ENCODE results near the gene SEMA5A. TPM values are rescaled to one million over a fixed set of nuclear protein-coding genes. Genes with fewer than 3 reads are reported as not detected.
A peak's percentile ranks its signal among the peaks of the same experiment; 100 is the strongest.
"Not testable (repeated sequence)": the region's sequence is repeated elsewhere in the genome, so short reads cannot be mapped to it uniquely, and the experiment has no call there.

The SEMA5A gene
- total and polyA plus RNA-seq, 7 donors = 0.60 to 4.7 (median 2.8) TPM

GRCh38 chr5:9358961-9359685 lies 186.8 kb downstream of the SEMA5A start:
- no peaks in the 10 kb centered on the region for H3K36me3 ChIP-seq
- 86 to 90% methylated on average over 2 of the region's 2 CpGs for WGBS, 2 donors
- H3K27me3 ChIP-seq = no peaks in the 10 kb centered on the region
- H3K27ac ChIP-seq = peak overlapping the region in 1 of 4 donors; percentile 10
- TF ChIP-seq EP300 (IDR thresholded peaks at IDR 0.05) (no peak), POLR2AphosphoS5 (IDR thresholded peaks at IDR 0.05) (no peak), CTCF (IDR thresholded peaks at IDR 0.05) (no peak), POLR2A (IDR thresholded peaks at IDR 0.05) (no peak)
- intact Hi-C loops (cut with DNase I) = no loop called here
- H3K4me3 ChIP-seq = no peak overlapping the region
- H3K9me3 ChIP-seq = no peaks in the 10 kb centered on the region
- DNase-seq = no peak
- H3K4me1 ChIP-seq = peaks cover 0 to 19% (median 0%) of the 10 kb centered on the region in 4 donors

- no peak overlapping the region for H3K27ac ChIP-seq
- no peak overlapping the region for H3K4me3 ChIP-seq
- DNase-seq = no peak
- no peak for TF ChIP-seq POLR2A (IDR thresholded peaks at IDR 0.05)
- no peak for TF ChIP-seq EP300 (IDR thresholded peaks at IDR 0.05)
- TF ChIP-seq CTCF (IDR thresholded peaks at IDR 0.05) = no peak
- TF ChIP-seq POLR2AphosphoS5 (IDR thresholded peaks at IDR 0.05) = no peak
- H3K36me3 ChIP-seq = no peaks in the 10 kb centered on the region
- intact Hi-C loops (cut with DNase I) = no loop called here
- H3K27me3 ChIP-seq = no peaks in the 10 kb centered on the region
- H3K9me3 ChIP-seq = no peaks in the 10 kb centered on the region
- peaks cover 0 to 19% (median 0%) of the 10 kb centered on the region in 4 donors for H3K4me1 ChIP-seq
- WGBS, 2 donors = 43 to 69% methylated on average over 5 of the region's 5 CpGs
Measured at GRCh38 chr5:9356351-9356825, 189.5 kb downstream of the SEMA5A start.

GRCh38 chr5:9354336-9355081 lies 191.4 kb downstream of the SEMA5A start:
- WGBS, 2 donors = 83 to 88% methylated on average over 7 of the region's 7 CpGs
- no peak for TF ChIP-seq EP300 (IDR thresholded peaks at IDR 0.05)
- TF ChIP-seq CTCF (IDR thresholded peaks at IDR 0.05) = no peak
- TF ChIP-seq POLR2A (IDR thresholded peaks at IDR 0.05) = no peak
- TF ChIP-seq POLR2AphosphoS5 (IDR thresholded peaks at IDR 0.05) = no peak
- no peaks in the 10 kb centered on the region for H3K36me3 ChIP-seq
- no peak overlapping the region for H3K4me3 ChIP-seq
- intact Hi-C loops (cut with DNase I) = no loop called here
- H3K4me1 ChIP-seq = peaks cover 0 to 26% (median 2%) of the 10 kb centered on the region in 4 donors
- DNase-seq = no peak
- H3K27ac ChIP-seq = no peak overlapping the region
- no peaks in the 10 kb centered on the region for H3K27me3 ChIP-seq
- H3K9me3 ChIP-seq = no peaks in the 10 kb centered on the region

GRCh38 chr5:9353048-9353447 lies 192.8 kb downstream of the SEMA5A start:
- DNase-seq; H3K4me3 ChIP-seq; intact Hi-C loops (cut with DNase I); H3K36me3 ChIP-seq; H3K27me3 ChIP-seq; H3K9me3 ChIP-seq; H3K27ac ChIP-seq: not testable (repeated sequence)
- peaks cover 0 to 24% (median 6%) of the 10 kb centered on the region in 4 donors for H3K4me1 ChIP-seq

GRCh38 chr5:9351546-9351945 lies 194.3 kb downstream of the SEMA5A start:
- Histone ChIP-seq H3K4me3 (no peak overlapping the region), H3K36me3 (no peaks in the 10 kb centered on the region), H3K4me1 (peaks cover 0 to 13% (median 6%) of the 10 kb centered on the region in 4 donors), H3K27ac (no peak overlapping the region), H3K27me3 (no peaks in the 10 kb centered on the region), H3K9me3 (no peaks in the 10 kb centered on the region)
- no peak for TF ChIP-seq CTCF (IDR thresholded peaks at IDR 0.05)
- TF ChIP-seq POLR2AphosphoS5 (IDR thresholded peaks at IDR 0.05) = peak in 1 of 4 donors; percentile 29
- intact Hi-C loops (cut with DNase I) = no loop called here
- DNase-seq = no peak
- 73 to 85% methylated on average over 2 of the region's 2 CpGs for WGBS, 2 donors
